SK-N-SH treated with all-trans-retinoic acid at 6 μM for 48 hours (cell line): ENCODE results near the gene ERI3.

Experiments
- ARNTL ChIP-seq: fragments of 450-650 bp; formaldehyde crosslinking; IDR thresholded peaks from 2 replicates; pipeline ENCODE4 v1.5.0; 2020; ENCODE audit warnings: low read depth, mild to moderate bottlenecking, moderate library complexity, borderline replicate concordance
- ISL1 ChIP-seq: fragments of 250-450 bp; sonication (Bioruptor Pico); IDR thresholded peaks from 2 replicates; pipeline ENCODE4 v2.1.2; 2022; ENCODE audit warnings: mild to moderate bottlenecking, moderate library complexity
- RARB ChIP-seq: fragments of 250-450 bp; sonication (Bioruptor Pico); IDR thresholded peaks from 2 replicates; pipeline ENCODE4 v1.8.0; 2021; ENCODE audit warnings: mild to moderate bottlenecking, moderate library complexity
- TOX ChIP-seq: fragments of 250-450 bp; sonication (Bioruptor Pico); IDR thresholded peaks from 2 replicates; pipeline ENCODE4 v1.8.0; 2021; ENCODE audit warnings: mild to moderate bottlenecking, moderate library complexity, borderline replicate concordance
- ZFP3 ChIP-seq: fragments of 250-450 bp; sonication (Bioruptor Pico); IDR thresholded peaks from 2 replicates; pipeline ENCODE4 v1.5.0; 2020; ENCODE audit warnings: mild to moderate bottlenecking, moderate library complexity
- ZFP30 ChIP-seq: fragments of 450-650 bp; formaldehyde crosslinking; IDR thresholded peaks from 2 replicates; pipeline ENCODE4 v1.5.0; 2022; ENCODE audit warnings: mild to moderate bottlenecking, moderate library complexity
- TF ChIP-seq, protein P1 (sequence below): fragments of 250-450 bp; sonication (Bioruptor Pico); IDR thresholded peaks from 2 replicates; pipeline ENCODE4 v1.8.0; 2020; ENCODE audit warnings: mild to moderate bottlenecking, moderate library complexity, borderline replicate concordance

DNA sequence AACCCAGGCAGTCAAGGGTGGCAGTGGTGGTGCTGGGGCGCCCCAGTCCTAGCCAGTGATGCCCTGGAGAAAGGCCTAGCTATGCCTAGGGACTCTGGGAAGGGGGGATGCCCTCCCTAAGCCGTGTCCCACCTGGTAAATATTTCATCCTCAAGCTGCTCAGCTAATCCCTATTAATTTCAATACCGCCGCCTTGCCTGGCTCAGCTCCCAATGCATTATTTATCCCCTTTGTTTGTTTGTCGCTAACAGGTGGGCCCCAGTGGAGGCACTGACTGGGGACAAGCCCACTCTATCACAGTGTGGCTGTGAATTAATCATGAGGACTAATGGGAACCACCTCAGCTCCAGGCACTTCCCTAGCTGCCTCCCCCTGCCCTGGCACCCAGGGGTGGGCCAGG lies 119.2 kb downstream of the ERI3 start:
- TF ChIP-seq RARB (CRISPR knock-in tag) = no peak
- TF ChIP-seq ZFP30 (CRISPR knock-in tag) = no peak
- TF ChIP-seq ARNTL (CRISPR knock-in tag) = no peak
- TF ChIP-seq ISL1 (CRISPR knock-in tag) = no peak
- no peak for TF ChIP-seq ZFP3 (CRISPR knock-in tag)
- TF ChIP-seq, protein P1, sequence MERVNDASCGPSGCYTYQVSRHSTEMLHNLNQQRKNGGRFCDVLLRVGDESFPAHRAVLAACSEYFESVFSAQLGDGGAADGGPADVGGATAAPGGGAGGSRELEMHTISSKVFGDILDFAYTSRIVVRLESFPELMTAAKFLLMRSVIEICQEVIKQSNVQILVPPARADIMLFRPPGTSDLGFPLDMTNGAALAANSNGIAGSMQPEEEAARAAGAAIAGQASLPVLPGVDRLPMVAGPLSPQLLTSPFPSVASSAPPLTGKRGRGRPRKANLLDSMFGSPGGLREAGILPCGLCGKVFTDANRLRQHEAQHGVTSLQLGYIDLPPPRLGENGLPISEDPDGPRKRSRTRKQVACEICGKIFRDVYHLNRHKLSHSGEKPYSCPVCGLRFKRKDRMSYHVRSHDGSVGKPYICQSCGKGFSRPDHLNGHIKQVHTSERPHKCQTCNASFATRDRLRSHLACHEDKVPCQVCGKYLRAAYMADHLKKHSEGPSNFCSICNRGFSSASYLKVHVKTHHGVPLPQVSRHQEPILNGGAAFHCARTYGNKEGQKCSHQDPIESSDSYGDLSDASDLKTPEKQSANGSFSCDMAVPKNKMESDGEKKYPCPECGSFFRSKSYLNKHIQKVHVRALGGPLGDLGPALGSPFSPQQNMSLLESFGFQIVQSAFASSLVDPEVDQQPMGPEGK = no peak
- TF ChIP-seq TOX = no peak
